ENCODE results near the gene PHACTR3. TPM values are rescaled to one million over a fixed set of nuclear protein-coding genes. Genes with fewer than 3 reads are reported as not detected.

Gene PHACTR3
- total RNA-seq, 1 experiment from 2014 or later = not detected

DNA sequence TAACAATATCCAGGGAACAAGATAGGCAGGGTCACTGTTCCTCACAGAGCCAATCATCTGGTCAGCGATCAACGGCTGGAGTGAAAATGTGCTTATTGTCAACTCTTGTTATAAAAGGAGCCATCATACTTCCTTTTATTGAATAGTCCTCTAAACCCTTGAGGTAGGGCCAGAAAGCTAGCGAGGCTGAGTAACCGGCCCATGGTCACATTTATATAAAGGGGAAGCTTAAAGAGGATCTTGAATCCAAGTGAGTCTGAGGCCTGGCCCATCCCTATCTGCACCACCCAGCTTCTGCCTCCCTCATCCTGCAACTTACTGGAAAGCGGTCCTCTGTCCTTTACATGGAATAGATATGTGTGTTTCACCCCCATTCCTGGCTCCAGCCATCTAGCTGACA lies 9.5 kb downstream of the PHACTR3 start:
- no peak overlapping the region for H2BK15ac ChIP-seq (ENCODE audit: low read depth, low read length)
- H3K56ac ChIP-seq (ENCODE audit: insufficient read length, low read depth, low read length) = no peak overlapping the region
- no peak overlapping the region for H4K8ac ChIP-seq (replicated peaks; ENCODE audit: insufficient read length, low read depth, low read length)
- no peak overlapping the region for H4K5ac ChIP-seq (ENCODE audit: insufficient read length, low read depth, low read length)
- no CpG with 5 or more reads among the region's 5 CpGs for WGBS (ENCODE audit: extremely low coverage, insufficient read length, low lambda C conversion rate)
- no peak overlapping the region for H3K27ac Mint-ChIP-seq
- no peaks in the 10 kb centered on the region for H3K23me2 ChIP-seq (ENCODE audit: insufficient read length, low read depth, low read length, poor library complexity, severe bottlenecking)
- no peak overlapping the region for H2BK20ac ChIP-seq (ENCODE audit: low read depth, low read length, poor library complexity, severe bottlenecking)
- no peak overlapping the region for H3K9ac ChIP-seq (ENCODE audit: extremely low read depth, insufficient read length, low read length)
- no peak for DNase-seq
- peaks cover 0 to 14% (median 0%) of the 10 kb centered on the region in 3 experiments; a peak in 2 of 7 replicates for H3K36me3 Mint-ChIP-seq (ENCODE audit: insufficient read depth in 1 of 3, low read depth in 3 of 3)
- H3K27ac ChIP-seq (ENCODE audit: insufficient read length, low read depth, low read length) = no peak overlapping the region
- no peak overlapping the region for H2AFZ ChIP-seq (ENCODE audit: low read length)
- no peak overlapping the region for H2BK12ac ChIP-seq (ENCODE audit: insufficient read length, low read depth, low read length)
- TF ChIP-seq CTCF (conservative IDR thresholded peaks at IDR 0.05) = no peak
- H2AK5ac ChIP-seq (ENCODE audit: insufficient read length, low read length) = no peak overlapping the region
- H3K27me3 ChIP-seq (ENCODE audit: insufficient read depth, low read length) = no peaks in the 10 kb centered on the region; the same call in 1 of the 2 replicates
- H3K4me2 ChIP-seq (ENCODE audit: insufficient read depth, insufficient read length, low read length) = no peak overlapping the region
- H3K23ac ChIP-seq (ENCODE audit: insufficient read length, low read depth, low read length) = no peak overlapping the region
- H3K4me1 ChIP-seq (ENCODE audit: insufficient read depth, low read length) = no peaks in the 10 kb centered on the region
- H3T11ph ChIP-seq (ENCODE audit: low read length) = no peak overlapping the region
- no peaks in the 10 kb centered on the region for H3K79me2 ChIP-seq (ENCODE audit: insufficient read depth, low read length)
- H3K4me1 Mint-ChIP-seq = no peaks in the 10 kb centered on the region
- no peak overlapping the region for H3K4me3 Mint-ChIP-seq
- H3K18ac ChIP-seq (ENCODE audit: insufficient read length, low read depth, low read length) = no peak overlapping the region
- no peak overlapping the region for H2BK120ac ChIP-seq (ENCODE audit: low read depth, low read length, poor library complexity, severe bottlenecking)
- H3K9me3 Mint-ChIP-seq = peaks cover 0 to 99% of the 10 kb centered on the region in 2 experiments; a peak in 2 of 5 replicates
- H4K91ac ChIP-seq (ENCODE audit: insufficient read length, low read depth, low read length) = no peak overlapping the region
- H3K14ac ChIP-seq (ENCODE audit: insufficient read depth, low read length) = no peak overlapping the region
- no peaks in the 10 kb centered on the region for H3K9me3 ChIP-seq (ENCODE audit: control insufficient read depth, low read depth, low read length)
- H3K4ac ChIP-seq (ENCODE audit: low read depth, low read length) = no peak overlapping the region
- H3K79me1 ChIP-seq (ENCODE audit: insufficient read depth, low read depth, low read length, poor library complexity, severe bottlenecking) = no peaks in the 10 kb centered on the region
- H3K27me3 Mint-ChIP-seq (ENCODE audit: low read depth) = peaks cover 64% of the 10 kb centered on the region
- H2BK5ac ChIP-seq (ENCODE audit: insufficient read length, low read length) = no peak overlapping the region
- H4K20me1 ChIP-seq (ENCODE audit: control insufficient read depth, insufficient read depth, insufficient read length) = no peaks in the 10 kb centered on the region

Data from H9 (cell line).